GM18870 (cell line): ENCODE measurements around the gene USP38.
"Not testable (repeated sequence)": the region's sequence is repeated elsewhere in the genome, so short reads cannot be mapped to it uniquely, and the experiment has no call there.

Experiments used
- ATAC-seq: cut with Tn5 transposase; IDR thresholded peaks from one replicate; pipeline ENCODE4 v1.9.1; 2021; ENCODE audit warnings: moderate library complexity; ENCODE audit not compliant: unreplicated experiment

Gene USP38

DNA sequence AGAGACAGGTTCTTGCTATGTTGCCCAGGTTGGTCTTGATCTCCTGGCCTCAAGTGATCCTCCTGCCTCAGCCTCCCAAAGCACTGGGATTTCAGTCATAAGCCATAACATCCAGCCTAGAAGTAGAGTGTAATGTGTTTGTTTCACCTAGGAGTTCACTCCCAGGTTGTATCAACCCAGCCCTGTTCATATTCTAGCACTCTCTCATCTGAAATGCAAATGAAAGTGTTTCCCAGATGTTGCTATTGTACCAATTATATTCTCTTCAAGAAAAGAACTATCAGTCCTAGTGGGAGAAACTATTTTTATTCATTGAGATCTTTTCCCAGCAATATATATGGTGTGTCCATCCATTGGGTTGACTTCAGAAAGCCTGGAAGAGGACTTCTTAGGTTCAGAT lies 72.6 kb downstream of the USP38 start:
- no peak for ATAC-seq

- no peak for ATAC-seq
These were observed 76.0 kb downstream of the USP38 start for GRCh38 chr4:143260750-143261149.

- ATAC-seq = no peak
These were observed 78.1 kb downstream of the USP38 start for GRCh38 chr4:143262838-143263237.

DNA sequence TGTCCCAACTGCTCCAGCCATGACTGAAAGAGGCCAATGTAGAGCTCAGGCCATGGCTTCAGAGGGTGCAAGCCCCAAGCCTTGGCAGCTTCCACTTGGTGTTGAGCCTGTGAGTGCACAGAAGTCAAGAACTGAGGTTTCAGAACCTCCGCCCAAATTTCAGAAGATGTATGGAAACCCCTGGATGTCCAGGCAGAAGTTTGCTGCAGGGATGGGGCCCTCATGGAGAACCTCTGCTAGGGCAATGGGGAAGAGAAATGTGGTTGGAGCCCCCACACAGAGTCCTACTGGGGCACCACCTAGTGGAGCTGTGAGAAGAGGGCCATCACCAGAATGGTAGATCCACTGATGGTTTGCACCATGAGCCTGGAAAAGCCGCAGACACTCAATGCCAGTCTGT lies 83.0 kb downstream of the USP38 start:
- ATAC-seq = not testable (repeated sequence)

- no peak for ATAC-seq
These were observed 85.6 kb downstream of the USP38 start for GRCh38 chr4:143270256-143270838.
